H1 (cell line): ENCODE measurements around the gene GNAL. TPM values are rescaled to one million over a fixed set of nuclear protein-coding genes. Genes with fewer than 3 reads are reported as not detected.

ENCODE experiments used
- CHD2 ChIP-seq: IDR thresholded peaks from 2 replicates; pipeline ENCODE4 v1.6.1; 2012; ENCODE audit warnings: low read length, improper control_type of control experiment
- JUN ChIP-seq: IDR thresholded peaks from 2 replicates; pipeline ENCODE4 v1.6.1; 2011; ENCODE audit warnings: low read depth, mild to moderate bottlenecking, improper control_type of control experiment, low read length
- PHF8 ChIP-seq: fragments of 200-600 bp; sonication (generic); conservative IDR thresholded peaks from 2 replicates; pipeline ENCODE4 v1.7.1; 2012; ENCODE audit warnings: low read depth, mild to moderate bottlenecking, inconsistent platforms, low read length, moderate library complexity
- SRF ChIP-seq: IDR thresholded peaks from 2 replicates; pipeline ENCODE4 v1.6.1; 2011; ENCODE audit warnings: mild to moderate bottlenecking, low read depth, low read length, moderate library complexity
- polyA plus RNA-seq, 7 experiments: library from polyadenylated mRNA; depleted of rRNA in 3 of 7; stranded (reverse) in 5 of 7; unstranded in 2 of 7; fragments of >200 nt in 5 of 7; fragments of 200-250 nt in 2 of 7; gene quantifications; 1 replicate in 5 of 7; 2 replicates in 1 of 7; 4 replicates in 1 of 7; pipeline versions ENCODE4 v1.2.1 to v1.2.3, GENCODE V29; 2011 to 2013; ENCODE audit warnings: missing spikeins in 2 of 7, mixed read lengths in 2 of 7
- total RNA-seq: library from RNA; stranded (reverse); fragmentation: NEBNext Ultra II Directional; extraction: Animal tissue kit (Norgen Biotek cat#: 25700); gene quantifications from 2 replicates; pipeline ENCODE4 v1.2.1, GENCODE V29; 2021
- TF ChIP-seq, protein P1 (sequence below): IDR thresholded peaks from 2 replicates; pipeline ENCODE4 v1.6.1; 2012; ENCODE audit warnings: low read length, inconsistent platforms

GNAL gene
- total and polyA plus RNA-seq, 2 of the 8 experiments (the other 6 are each of a cell fraction or from before 2014, with no cell fraction given): 13.2 to 18.3 TPM

DNA sequence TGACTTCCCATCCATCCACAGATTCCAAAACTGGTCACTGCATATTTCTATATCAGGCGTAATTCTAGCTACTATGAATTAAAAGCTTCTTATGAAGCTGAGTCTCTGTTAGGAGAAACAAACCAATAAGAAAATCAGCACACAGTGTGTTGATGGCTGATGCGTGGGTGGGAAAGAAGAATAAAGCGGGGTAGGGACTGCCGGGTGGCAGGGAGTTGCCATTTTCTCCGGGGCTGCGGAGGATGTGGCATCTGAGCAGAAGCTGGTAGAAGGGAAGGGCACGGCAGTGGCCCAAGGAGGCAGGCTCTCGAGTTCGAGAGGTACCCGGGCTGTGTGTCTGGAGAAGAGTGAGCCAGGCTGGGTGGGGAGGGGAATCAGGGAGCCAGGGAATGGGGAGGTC lies 113.5 kb downstream of the GNAL start (continued):
- TF ChIP-seq PHF8: no peak
- no peak for TF ChIP-seq SRF
- TF ChIP-seq CHD2: no peak
- TF ChIP-seq, protein P1, sequence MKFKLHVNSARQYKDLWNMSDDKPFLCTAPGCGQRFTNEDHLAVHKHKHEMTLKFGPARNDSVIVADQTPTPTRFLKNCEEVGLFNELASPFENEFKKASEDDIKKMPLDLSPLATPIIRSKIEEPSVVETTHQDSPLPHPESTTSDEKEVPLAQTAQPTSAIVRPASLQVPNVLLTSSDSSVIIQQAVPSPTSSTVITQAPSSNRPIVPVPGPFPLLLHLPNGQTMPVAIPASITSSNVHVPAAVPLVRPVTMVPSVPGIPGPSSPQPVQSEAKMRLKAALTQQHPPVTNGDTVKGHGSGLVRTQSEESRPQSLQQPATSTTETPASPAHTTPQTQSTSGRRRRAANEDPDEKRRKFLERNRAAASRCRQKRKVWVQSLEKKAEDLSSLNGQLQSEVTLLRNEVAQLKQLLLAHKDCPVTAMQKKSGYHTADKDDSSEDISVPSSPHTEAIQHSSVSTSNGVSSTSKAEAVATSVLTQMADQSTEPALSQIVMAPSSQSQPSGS: no peak
- no peak for TF ChIP-seq JUN
